Stimulated activated CD8-positive, alpha-beta memory T cell treated with anti-CD3 and anti-CD28 coated beads, Interleukin-12 subunit alpha, Interleukin-12 subunit beta, amount 100 ng/mL, for 1 hour (primary cell): ENCODE results near the gene NT5C1A.

Source experiments
- DNase-seq: peaks from one replicate; pipeline ENCODE4 v3.0.0-alpha.2; 2020; ENCODE audit warnings: low read depth

NT5C1A gene

GRCh38 chr1:39671793-39672550, at the start of gene NT5C1A:
Gene NT5C1A (minus strand): TSS chr1:39672107. CDS start chr1:39672038, 69 bp downstream.
- DNase-seq: no peak

DNA sequence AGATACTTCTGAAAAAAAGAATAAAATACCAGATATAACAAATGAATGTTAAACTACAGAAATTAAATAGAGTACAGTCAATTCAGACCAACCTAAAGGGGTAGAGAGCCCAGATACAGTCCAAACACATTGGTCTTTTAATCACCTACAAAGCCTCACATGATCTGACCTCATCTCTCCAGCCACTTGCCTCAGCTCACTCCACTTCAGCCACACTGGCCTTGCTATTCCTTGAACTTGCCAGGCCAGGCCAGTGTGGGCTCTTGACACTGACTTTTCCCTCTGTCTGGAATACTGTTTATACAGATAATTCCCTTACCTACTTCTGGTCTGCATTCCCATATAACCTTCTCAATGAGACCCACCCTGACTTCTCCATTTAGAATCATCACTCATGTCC, 49.8 kb upstream of the NT5C1A start:
- DNase-seq: no peak

DNA sequence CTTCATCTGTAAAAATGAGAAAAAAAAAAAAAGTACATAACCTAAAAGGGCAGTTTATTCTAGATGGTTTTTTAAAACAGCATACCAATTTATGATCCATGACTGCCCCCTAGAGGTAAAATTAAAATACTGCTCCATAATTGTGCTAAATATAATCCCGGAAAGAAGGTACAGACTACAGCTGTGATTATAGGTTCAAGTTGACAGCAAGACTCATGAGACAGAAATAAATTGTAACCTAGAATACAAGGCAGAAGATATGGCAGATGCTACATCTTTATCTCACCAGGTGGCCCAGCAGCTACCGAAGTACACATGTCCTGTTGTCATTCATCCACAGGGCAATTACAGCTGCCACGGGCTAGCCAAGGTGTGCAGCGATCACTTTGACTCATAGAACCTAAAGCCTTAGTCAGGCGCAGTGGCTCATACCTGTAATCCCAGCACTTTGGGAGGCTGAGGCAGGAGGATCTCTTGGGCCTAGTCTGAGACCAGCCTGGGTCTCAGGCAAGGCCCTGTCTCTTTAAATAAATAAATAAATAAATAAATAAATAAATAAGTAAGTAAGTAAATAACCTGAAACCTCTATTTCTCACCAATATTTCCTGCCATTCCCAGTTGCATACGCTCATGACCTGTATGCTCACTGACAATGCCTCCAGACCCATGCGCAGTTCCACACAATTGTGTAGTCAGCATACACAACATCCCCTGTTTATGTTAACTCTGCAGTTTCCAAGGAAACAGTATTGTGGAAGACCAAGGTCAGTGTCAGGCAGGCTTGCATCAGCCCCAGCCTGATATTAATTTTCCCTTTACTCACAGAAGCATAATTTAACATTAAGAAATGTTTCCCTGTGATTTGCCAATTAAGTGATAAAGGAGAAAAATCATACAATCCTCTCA, 48.4 kb upstream of the NT5C1A start:
- no peak for DNase-seq

- DNase-seq: no peak
Observed at GRCh38 chr1:39717809-39718208, 45.9 kb upstream of the NT5C1A start.

- DNase-seq: no peak
Observed at GRCh38 chr1:39713557-39713956, 41.6 kb upstream of the NT5C1A start.

DNA sequence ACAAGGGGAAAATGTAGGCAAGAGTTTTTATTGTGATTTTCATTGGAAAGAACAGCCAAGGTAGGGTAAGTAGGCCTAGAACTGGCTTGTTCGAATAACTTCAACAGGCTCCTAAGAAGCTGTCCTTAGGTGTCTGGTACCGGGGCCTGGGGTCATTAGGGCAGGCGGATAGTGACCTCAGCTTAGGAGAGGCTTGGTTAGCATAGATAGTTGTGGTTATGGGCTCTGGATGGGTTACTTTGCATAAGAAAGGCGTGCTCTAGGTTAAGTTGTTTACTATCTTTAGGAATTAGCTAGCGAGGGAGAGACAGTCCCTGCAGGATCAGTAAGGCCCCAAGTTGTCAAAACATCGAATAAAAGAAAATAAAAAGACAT, 40.0 kb upstream of the NT5C1A start:
- DNase-seq: no peak

DNA sequence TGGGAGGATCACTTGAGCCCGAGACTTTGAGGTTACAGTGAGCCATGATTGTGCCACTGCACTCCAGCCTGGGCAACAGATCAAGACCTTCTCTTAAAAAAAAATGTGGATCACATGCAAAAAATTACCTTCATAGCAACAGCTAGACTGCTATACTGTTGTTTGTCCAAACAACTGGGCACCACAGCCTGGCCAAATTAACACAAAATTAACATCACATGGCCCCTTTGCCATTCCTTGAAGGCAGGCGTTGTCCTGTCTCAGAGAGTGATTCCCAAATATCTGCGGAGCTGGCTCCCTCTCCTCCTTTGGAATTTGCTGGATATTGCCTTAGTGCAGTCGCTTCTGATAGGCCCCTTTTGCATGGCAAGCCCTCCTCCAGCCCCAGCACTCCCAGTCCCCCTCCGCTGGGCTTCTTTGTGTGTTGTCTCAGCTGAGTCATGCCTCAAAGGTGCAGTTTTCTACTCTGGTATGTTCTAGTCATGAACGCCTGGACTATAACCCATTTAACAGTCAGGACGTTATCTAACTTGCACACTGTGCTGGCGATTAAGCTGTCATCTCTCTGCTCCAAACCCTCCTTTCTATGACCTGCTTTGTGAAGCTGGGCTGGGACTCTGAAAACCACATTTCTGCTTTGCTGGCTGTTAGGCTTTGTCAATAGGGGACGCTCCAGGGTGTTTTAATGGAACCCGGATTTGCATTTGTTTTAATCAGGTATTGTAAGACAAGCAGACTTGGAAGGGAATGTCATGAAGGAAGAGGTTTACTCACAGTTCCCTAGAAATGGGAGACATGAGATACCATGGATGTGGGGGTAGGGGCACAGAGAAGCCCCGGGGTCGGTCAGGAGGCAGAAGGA, 39.4 kb upstream of the NT5C1A start:
- no peak for DNase-seq

- DNase-seq: no peak
Observed at GRCh38 chr1:39707506-39707905, 35.6 kb upstream of the NT5C1A start.

- no peak for DNase-seq
Observed at GRCh38 chr1:39704757-39705156, 32.9 kb upstream of the NT5C1A start.

GRCh38 chr1:39701049-39701439, 29.1 kb upstream of the NT5C1A start:
- no peak for DNase-seq

GRCh38 chr1:39700348-39700747, 28.4 kb upstream of the NT5C1A start:
- DNase-seq: no peak

- DNase-seq: no peak
Observed at GRCh38 chr1:39699419-39699818, 27.5 kb upstream of the NT5C1A start.

- DNase-seq: no peak
Observed at GRCh38 chr1:39698568-39698967, 26.7 kb upstream of the NT5C1A start.

GRCh38 chr1:39696448-39696847, 24.5 kb upstream of the NT5C1A start:
- no peak for DNase-seq

- DNase-seq: no peak
Observed at GRCh38 chr1:39695016-39695415, 23.1 kb upstream of the NT5C1A start.

DNA sequence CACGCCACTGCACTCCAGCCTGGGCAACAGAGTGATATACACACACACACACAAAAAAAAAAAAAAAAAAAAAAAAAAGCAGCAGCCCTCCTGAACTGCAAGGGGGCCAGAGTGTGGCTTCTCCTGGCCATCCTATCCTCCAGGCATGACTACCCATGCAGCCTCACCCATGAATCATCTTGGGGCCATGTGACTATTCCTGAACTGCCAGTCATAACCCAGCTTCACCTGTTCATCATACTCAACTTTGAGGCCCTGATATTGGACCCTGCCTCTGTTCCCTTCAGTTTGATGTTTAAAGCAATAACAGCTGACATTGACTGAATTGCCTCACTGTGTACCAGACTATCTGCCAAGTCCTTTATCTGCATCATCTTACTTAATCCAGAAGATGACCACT, 22.1 kb upstream of the NT5C1A start:
- no peak for DNase-seq

- DNase-seq: no peak
Observed at GRCh38 chr1:39692152-39693074, 20.5 kb upstream of the NT5C1A start.

GRCh38 chr1:39691383-39692151, 19.7 kb upstream of the NT5C1A start, which contains the start of gene HPCAL4:
Gene HPCAL4 (minus strand): TSS chr1:39691433. CDS start chr1:39684603, 6,830 bp downstream.
- DNase-seq: peak; percentile 85

DNA sequence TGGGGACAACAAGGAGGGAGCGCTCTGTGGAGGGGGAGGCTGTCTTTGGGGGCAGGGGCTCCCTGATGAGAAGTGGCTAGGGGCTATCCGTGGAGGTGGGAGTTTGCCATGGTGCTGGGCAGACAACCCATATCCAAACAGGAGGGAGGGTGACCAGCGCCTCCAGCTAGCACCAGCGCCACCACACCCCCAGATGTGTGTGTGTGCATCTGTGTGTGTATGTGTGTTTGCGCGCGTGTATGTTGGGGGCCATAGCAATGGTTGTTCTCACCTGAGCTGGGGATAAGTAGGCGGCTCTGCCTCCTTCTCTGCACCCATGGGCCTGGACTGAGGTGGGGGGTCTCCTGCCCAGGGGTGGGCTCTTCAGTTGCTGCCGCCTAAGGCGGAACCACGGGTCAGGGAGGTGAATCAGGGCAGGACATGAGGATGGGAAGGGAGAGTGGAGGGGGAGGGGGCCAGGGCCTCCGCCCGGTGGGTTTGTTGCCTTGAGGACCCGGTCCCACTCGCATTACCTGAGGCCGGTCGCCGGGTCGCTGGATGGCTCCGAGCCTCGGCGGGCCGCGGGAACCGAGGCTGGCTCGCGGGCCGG, 19.0 kb upstream of the NT5C1A start:
- DNase-seq: no peak

DNA sequence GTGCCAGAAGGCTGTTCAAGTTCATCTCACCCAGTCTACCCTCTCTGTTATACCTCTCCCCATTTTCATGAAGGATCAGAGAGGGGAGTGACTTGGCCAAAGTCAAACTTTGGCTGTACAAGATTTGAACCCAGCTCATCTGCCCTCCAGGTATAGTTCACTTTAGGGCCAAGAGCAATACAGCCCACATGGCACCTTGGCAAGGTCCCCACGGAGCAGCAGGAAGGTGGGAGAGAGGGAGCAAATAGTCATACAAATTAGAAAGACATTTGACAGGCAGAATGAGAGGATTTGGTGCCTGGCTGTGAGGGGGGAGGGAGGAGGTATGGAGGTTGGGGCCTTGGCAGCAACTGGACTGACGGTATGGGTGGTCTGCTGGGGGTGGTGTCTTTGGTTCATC, 18.3 kb upstream of the NT5C1A start:
- no peak for DNase-seq
